KMS-11 (cell line): ENCODE measurements around the gene COL19A1.

Experiments
- H2AFZ ChIP-seq: fragments of 200-600 bp; sonication (generic); 2 replicates; pipeline ENCODE4 v1.6.1; 2016; ENCODE audit warnings: antibody characterized with exemption, mixed run types, low read depth
- H3K27ac ChIP-seq: fragments of 200-600 bp; sonication (generic); 2 replicates; pipeline ENCODE4 v1.6.1; 2016; ENCODE audit warnings: mild to moderate bottlenecking, mixed run types
- H3K27me3 ChIP-seq: fragments of 200-600 bp; sonication (generic); 2 replicates; pipeline ENCODE4 v1.6.1; 2017; ENCODE audit warnings: mild to moderate bottlenecking, low read depth, mixed run types, moderate library complexity; ENCODE audit not compliant: insufficient read depth
- H3K36me3 ChIP-seq: fragments of 200-600 bp; sonication (generic); 2 replicates; pipeline ENCODE4 v1.6.1; 2017; ENCODE audit warnings: mild to moderate bottlenecking, mixed run types; ENCODE audit not compliant: insufficient read depth
- H3K4me1 ChIP-seq: fragments of 200-600 bp; sonication (generic); 2 replicates; pipeline ENCODE4 v1.6.1; 2016; ENCODE audit warnings: mild to moderate bottlenecking, low read depth, mixed run types; ENCODE audit not compliant: poor library complexity, severe bottlenecking
- H3K4me2 ChIP-seq: fragments of 200-600 bp; sonication (generic); 2 replicates; pipeline ENCODE4 v1.7.0; 2016; ENCODE audit warnings: mild to moderate bottlenecking, mixed run types
- H3K4me3 ChIP-seq: fragments of 200-600 bp; sonication (generic); IDR thresholded peaks from 2 replicates; pipeline ENCODE4 v1.6.1; 2017; ENCODE audit warnings: low read depth, low read length, mixed read lengths; ENCODE audit not compliant: insufficient read depth
- H3K79me2 ChIP-seq: fragments of 200-600 bp; sonication (generic); 2 replicates; pipeline ENCODE4 v1.6.1; 2016; ENCODE audit warnings: low read depth, mixed run types; ENCODE audit not compliant: insufficient read depth
- H3K9ac ChIP-seq: fragments of 200-600 bp; sonication (generic); 2 replicates; pipeline ENCODE4 v1.6.1; 2016; ENCODE audit warnings: mild to moderate bottlenecking, mixed run types
- H4K20me1 ChIP-seq: fragments of 200-600 bp; sonication (generic); 2 replicates; pipeline ENCODE4 v1.6.1; 2016; ENCODE audit warnings: mild to moderate bottlenecking, mixed run types; ENCODE audit not compliant: insufficient read depth
- TF ChIP-seq, protein P1 (sequence below): fragments of 200-600 bp; sonication (generic); conservative IDR thresholded peaks from 2 replicates; pipeline ENCODE4 v1.6.1; 2017; ENCODE audit warnings: low read depth, mild to moderate bottlenecking, antibody characterized with exemption, low read length, moderate library complexity, mixed read lengths

Gene COL19A1

GRCh38 chr6:69843189-69843588 lies 23.2 kb upstream of the COL19A1 start:
- TF ChIP-seq, protein P1, sequence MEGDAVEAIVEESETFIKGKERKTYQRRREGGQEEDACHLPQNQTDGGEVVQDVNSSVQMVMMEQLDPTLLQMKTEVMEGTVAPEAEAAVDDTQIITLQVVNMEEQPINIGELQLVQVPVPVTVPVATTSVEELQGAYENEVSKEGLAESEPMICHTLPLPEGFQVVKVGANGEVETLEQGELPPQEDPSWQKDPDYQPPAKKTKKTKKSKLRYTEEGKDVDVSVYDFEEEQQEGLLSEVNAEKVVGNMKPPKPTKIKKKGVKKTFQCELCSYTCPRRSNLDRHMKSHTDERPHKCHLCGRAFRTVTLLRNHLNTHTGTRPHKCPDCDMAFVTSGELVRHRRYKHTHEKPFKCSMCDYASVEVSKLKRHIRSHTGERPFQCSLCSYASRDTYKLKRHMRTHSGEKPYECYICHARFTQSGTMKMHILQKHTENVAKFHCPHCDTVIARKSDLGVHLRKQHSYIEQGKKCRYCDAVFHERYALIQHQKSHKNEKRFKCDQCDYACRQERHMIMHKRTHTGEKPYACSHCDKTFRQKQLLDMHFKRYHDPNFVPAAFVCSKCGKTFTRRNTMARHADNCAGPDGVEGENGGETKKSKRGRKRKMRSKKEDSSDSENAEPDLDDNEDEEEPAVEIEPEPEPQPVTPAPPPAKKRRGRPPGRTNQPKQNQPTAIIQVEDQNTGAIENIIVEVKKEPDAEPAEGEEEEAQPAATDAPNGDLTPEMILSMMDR, result no peak
- no peak overlapping the region for H3K4me3 ChIP-seq
- H3K4me2 ChIP-seq, result no peak overlapping the region
- H4K20me1 ChIP-seq, result no peaks in the 10 kb centered on the region
- no peaks in the 10 kb centered on the region for H3K79me2 ChIP-seq
- H3K9ac ChIP-seq, result no peak overlapping the region
- H2AFZ ChIP-seq, result no peak overlapping the region
- no peaks in the 10 kb centered on the region for H3K4me1 ChIP-seq
- no peak overlapping the region for H3K27ac ChIP-seq
- no peaks in the 10 kb centered on the region for H3K36me3 ChIP-seq
- H3K27me3 ChIP-seq, result no peaks in the 10 kb centered on the region

DNA sequence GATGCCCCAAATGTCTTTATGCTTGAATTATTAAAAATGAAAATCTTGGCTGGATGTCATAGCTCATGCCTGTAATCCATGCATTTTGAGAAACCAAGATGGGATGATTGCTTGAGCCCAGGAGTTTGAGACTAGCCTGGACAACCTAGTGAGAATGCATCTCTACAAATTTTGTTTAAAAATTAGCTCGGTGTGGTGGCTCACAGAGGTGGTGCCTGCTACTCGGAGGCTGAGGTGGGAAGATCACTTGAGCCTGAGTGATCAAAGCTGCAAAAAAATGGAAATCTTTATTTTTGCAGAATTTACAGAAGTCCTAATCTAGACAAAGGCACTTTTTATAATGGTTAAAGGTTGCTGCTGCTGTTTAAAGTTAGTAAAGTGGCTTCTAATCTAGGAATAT lies 20.0 kb upstream of the COL19A1 start:
- no peaks in the 10 kb centered on the region for H3K4me1 ChIP-seq

DNA sequence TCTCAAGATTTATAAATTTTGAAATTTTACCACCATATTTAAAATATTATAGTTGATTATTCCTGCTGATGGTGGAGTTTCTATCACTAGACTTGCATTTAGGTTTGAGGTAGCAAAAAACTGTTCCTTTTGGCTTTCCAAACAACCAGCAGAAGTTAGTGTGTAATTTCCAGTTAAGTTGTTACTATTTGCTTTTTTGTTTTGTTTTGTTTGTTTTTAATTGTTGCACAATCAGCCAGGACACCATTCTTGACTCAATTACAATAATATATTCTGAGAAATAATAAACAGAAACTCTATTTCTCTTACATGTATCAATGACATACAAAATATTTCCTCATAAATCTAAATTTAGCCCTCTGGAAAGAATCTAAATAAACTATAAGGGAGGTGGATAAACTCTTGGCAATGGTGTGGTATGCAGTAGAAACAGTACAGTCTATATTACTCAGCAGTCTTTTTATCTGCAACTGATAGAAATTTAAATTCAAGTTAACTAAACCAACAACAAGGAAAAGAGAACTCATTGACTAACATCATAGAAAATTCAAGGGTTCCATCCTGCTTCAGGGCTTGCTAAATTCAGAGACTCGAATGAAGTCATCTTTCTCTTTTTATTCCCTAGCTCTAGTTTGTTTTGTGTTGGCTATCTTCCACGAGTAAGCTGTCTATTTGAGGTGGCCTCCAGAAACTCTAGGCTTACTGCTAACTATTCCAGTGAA lies 19.4 kb upstream of the COL19A1 start:
- no peak overlapping the region for H3K9ac ChIP-seq
- H3K27ac ChIP-seq, result no peak overlapping the region
- no peaks in the 10 kb centered on the region for H3K27me3 ChIP-seq
- H3K4me2 ChIP-seq, result no peak overlapping the region
- no peaks in the 10 kb centered on the region for H3K36me3 ChIP-seq
- H2AFZ ChIP-seq, result no peak overlapping the region
- no peaks in the 10 kb centered on the region for H4K20me1 ChIP-seq
- no peaks in the 10 kb centered on the region for H3K79me2 ChIP-seq
- H3K4me3 ChIP-seq, result no peak overlapping the region
- TF ChIP-seq, protein P1, result no peak
- H3K4me1 ChIP-seq, result no peaks in the 10 kb centered on the region

More for the DNA sequence above, 20.0 kb upstream of the COL19A1 start:
- Histone ChIP-seq H3K27me3 (no peaks in the 10 kb centered on the region), H3K4me3 (no peak overlapping the region), H3K27ac (no peak overlapping the region), H2AFZ (no peak overlapping the region), H3K79me2 (no peaks in the 10 kb centered on the region), H4K20me1 (no peaks in the 10 kb centered on the region), H3K4me2 (no peak overlapping the region), H3K9ac (no peak overlapping the region), H3K36me3 (no peaks in the 10 kb centered on the region)
- TF ChIP-seq, protein P1, result no peak

DNA sequence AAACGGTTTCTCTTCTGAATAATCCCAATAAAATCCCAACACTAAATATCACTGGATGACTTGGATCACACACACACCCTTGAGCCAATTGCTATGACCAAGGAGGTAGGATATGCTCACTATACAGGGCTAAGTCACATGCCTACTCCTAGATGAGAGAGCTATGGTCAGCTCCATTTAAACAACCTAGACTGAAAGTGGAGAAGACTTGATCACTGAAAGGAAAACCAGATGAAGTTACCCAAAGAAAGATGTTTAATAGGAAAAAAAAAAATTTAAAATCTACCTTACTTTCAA lies 18.9 kb upstream of the COL19A1 start:
- TF ChIP-seq, protein P1, result no peak
- Histone ChIP-seq H3K4me2 (no peak overlapping the region), H3K4me1 (no peaks in the 10 kb centered on the region), H3K27ac (no peak overlapping the region), H3K27me3 (no peaks in the 10 kb centered on the region), H2AFZ (no peak overlapping the region), H3K79me2 (no peaks in the 10 kb centered on the region), H4K20me1 (no peaks in the 10 kb centered on the region), H3K36me3 (no peaks in the 10 kb centered on the region), H3K4me3 (no peak overlapping the region), H3K9ac (no peak overlapping the region)
